Epithelial cell of esophagus (primary cell): ENCODE measurements around the gene EPHB2.

Experiments used
- DNase-seq: peaks from one replicate; pipeline ENCODE4 v3.0.0; 2010; ENCODE audit warnings: low read depth
- H3K4me3 ChIP-seq: 2 replicates; pipeline ENCODE4 v1.5.1; 2011; ENCODE audit warnings: mild to moderate bottlenecking, low read length, control low read depth
- TF ChIP-seq, protein P1 (sequence below): IDR thresholded peaks from 2 replicates; pipeline ENCODE4 v1.5.1; 2011; ENCODE audit warnings: low read depth, mild to moderate bottlenecking, low read length, control low read depth, inconsistent platforms; ENCODE audit not compliant: insufficient read depth; ENCODE audit errors: missing control alignments

EPHB2 gene

DNA sequence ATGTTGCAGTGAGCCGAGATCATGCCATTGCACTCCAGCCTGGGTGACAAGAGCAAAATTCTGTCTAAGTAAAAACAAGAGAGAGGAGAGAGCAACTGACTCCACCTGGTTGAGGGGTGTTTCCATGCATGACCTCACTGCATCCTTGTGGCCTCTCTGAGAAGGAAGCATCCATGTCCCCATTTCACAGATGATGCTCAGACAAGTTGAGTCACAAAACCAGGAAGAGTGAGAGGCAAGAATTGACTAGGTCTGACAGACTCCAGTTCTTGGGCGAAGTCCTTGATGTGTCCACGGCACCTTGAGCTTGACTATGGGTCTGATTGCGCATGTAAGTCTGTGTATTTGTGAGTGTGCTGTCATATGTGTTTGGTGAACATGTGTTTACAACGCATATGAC lies 156.2 kb downstream of the EPHB2 start:
- DNase-seq: no peak
- TF ChIP-seq, protein P1, sequence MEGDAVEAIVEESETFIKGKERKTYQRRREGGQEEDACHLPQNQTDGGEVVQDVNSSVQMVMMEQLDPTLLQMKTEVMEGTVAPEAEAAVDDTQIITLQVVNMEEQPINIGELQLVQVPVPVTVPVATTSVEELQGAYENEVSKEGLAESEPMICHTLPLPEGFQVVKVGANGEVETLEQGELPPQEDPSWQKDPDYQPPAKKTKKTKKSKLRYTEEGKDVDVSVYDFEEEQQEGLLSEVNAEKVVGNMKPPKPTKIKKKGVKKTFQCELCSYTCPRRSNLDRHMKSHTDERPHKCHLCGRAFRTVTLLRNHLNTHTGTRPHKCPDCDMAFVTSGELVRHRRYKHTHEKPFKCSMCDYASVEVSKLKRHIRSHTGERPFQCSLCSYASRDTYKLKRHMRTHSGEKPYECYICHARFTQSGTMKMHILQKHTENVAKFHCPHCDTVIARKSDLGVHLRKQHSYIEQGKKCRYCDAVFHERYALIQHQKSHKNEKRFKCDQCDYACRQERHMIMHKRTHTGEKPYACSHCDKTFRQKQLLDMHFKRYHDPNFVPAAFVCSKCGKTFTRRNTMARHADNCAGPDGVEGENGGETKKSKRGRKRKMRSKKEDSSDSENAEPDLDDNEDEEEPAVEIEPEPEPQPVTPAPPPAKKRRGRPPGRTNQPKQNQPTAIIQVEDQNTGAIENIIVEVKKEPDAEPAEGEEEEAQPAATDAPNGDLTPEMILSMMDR: no peak
- H3K4me3 ChIP-seq: no peak overlapping the region

DNA sequence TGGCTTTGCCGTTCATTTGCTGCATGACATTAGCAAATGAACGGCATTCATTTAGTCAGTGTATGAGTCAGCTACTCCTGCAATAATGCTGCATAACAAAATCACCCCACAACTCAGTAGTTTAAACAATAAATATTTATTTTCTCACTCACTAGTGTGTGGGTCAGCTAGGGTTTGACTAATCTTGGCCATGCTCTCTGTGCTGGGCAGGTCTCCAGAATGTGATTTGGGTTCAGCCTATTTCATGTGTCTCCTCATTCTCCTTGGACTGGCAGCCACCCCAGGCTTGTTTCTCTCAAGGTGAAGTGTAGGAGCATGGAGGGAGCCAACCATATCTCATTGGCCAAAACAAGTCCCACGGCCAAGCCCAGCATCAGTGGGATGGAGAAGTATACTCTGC lies 157.7 kb downstream of the EPHB2 start:
- TF ChIP-seq, protein P1: no peak
- no peak overlapping the region for H3K4me3 ChIP-seq
- DNase-seq: no peak

DNA sequence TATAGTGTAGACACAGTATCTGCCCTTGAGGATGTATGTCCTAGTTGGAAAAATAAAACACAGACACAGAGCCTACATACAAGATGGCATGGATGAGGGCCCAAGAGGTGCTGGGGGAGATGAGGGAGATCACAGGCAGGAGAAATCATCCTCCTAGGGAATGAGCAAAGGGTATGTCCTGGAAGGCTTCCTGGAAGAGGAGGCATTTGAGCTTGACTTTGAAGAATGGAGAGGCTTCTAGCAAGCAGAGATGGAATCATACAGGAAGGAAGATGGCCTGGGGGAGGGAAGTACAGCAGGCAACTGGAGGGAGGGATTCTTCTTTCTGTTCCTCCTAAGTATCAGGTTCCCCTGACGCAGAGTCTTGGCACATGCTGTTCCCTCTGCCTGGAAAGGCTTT lies 158.7 kb downstream of the EPHB2 start:
- TF ChIP-seq, protein P1: no peak
- no peak overlapping the region for H3K4me3 ChIP-seq
- DNase-seq: no peak

DNA sequence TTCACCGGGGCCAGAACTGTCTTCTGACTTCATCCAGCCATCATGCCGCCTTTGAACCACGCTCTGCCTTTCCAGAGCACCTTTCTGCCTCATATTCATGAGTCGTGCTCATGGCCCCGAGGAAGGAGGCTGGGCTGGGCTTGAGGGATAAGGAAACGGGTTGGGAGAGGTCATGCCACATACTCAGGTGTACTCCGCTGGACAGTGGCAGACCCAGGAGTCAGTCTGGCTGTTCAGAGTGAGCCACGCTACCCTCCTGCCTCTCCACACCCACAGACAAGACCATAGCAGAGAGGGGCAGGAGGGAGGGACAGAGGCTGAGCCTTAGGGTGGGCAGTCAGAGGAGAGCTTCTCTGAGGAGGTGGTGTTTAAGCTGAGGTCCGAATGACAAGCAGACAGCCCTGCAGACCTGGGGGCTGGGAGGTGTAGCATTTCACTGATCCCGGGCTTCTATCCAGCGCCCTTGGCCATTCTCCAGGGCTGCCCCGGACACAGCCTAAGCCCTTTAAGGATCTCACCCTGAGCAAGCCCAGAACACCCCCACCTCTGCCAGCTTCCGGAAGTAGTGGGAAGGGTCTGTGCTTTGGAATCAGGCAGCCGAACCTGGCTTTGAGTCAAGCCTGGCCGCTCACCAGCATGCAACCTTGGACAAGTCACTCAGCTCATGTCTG lies 159.7 kb downstream of the EPHB2 start:
- no peak for DNase-seq
- no peak overlapping the region for H3K4me3 ChIP-seq
- TF ChIP-seq, protein P1: no peak

DNA sequence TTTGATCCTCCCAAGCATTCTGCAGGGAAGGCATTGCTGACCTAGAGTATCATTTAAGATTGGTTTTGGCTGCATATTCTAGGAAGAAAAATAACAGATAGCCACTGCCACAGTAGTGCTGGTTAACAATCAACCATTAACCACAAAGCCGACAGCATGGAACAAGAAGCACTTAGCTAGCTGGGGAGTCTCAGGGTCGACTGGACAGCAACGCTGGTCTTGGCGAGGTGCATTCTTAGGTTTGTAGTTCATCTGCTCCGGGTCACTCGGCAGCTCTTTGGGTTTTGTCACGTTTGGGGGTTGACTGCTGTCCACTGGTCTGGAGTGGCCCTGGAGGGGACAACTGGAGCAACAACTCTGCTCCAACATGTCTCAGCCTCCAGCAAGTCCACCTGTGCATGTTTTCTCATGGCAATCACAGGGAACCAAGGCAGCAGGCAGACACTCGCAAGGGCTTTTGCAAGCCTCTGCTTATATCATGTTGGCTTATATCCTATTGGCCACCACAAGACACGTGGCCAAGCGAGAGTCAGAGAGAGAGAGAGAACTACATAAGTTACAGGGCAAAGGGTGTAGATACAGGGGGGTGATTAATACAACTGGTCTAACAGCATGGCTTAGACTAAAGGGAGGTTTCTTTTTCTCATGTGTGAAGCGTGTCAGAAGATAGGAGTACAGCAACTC lies 162.5 kb downstream of the EPHB2 start:
- TF ChIP-seq, protein P1: no peak
- no peak overlapping the region for H3K4me3 ChIP-seq
- DNase-seq: peak; percentile 91

DNA sequence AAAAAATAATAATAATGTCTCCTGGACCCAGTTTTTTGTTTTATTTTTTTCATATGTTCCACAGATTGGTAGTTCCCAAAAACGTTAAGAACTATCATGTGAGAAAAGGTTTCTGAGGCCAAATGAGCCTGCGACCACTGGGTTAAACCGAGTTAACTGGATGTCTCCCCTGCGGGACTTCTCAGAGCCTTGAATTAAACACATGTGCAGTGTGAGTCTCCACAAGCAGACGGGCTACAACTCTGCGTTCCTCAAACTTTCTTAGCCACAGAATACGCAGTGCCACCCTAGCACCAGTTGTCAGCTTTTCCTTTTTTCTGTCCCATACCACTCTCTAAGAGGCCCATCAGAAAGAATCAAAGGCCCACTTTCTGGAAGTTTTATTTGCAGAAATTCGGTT lies 164.1 kb downstream of the EPHB2 start:
- DNase-seq: no peak
- no peak overlapping the region for H3K4me3 ChIP-seq
- TF ChIP-seq, protein P1: no peak

DNA sequence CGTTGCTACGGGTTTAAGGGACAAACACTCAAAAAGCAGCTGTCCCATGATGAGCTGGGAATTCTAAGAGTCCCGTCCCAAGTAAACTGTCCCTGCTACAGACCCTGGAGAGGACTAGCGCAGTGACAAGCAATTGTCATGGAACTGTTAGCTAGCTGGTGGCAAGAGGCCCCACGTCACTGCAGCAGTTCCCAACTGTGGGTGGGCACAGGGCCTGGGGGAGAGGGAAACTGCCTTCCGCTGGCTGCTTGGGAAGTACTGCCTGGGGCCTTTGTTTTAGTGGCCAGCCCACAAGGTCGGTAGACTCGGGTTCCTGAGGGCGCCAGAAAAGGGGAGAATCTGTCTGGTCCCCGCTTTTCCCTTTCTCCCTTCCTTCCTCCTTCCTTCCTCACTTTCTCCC lies 164.6 kb downstream of the EPHB2 start:
- TF ChIP-seq, protein P1: no peak
- no peak for DNase-seq
- no peak overlapping the region for H3K4me3 ChIP-seq
